ENCODE results near the gene FBLN5.

Gene FBLN5

GRCh38 chr14:91947475-91948184 lies at the start of gene FBLN5:
TSS of gene FBLN5 (minus strand) at chr14:91947694. CDS start at chr14:91947229, 465 bp downstream.
- DNase-seq (ENCODE audit: low read depth in 2 of 2): peak; percentile 10 to 23

GRCh38 chr14:91996948-91997371 lies 49.5 kb upstream of the FBLN5 start:
- DNase-seq (ENCODE audit: low read depth in 2 of 2): no peak

GRCh38 chr14:91987192-91987591 lies 39.7 kb upstream of the FBLN5 start:
- no peak for DNase-seq (ENCODE audit: low read depth in 2 of 2)

GRCh38 chr14:91985521-91986255 lies 38.2 kb upstream of the FBLN5 start:
- no peak for DNase-seq (ENCODE audit: low read depth in 2 of 2)

- DNase-seq (ENCODE audit: low read depth in 2 of 2): no peak
These were observed 37.5 kb upstream of the FBLN5 start for GRCh38 chr14:91985008-91985407.

GRCh38 chr14:91983588-91983987 lies 36.1 kb upstream of the FBLN5 start:
- no peak for DNase-seq (ENCODE audit: low read depth in 2 of 2)

- no peak for DNase-seq (ENCODE audit: low read depth in 2 of 2)
These were observed 32.7 kb upstream of the FBLN5 start for GRCh38 chr14:91980157-91980556.

- DNase-seq (ENCODE audit: low read depth in 2 of 2): no peak
These were observed 30.4 kb upstream of the FBLN5 start for GRCh38 chr14:91977884-91978283.

GRCh38 chr14:91975763-91976162 lies 28.3 kb upstream of the FBLN5 start:
- DNase-seq (ENCODE audit: low read depth in 2 of 2): no peak

- DNase-seq (ENCODE audit: low read depth in 2 of 2): no peak
These were observed 23.8 kb upstream of the FBLN5 start for GRCh38 chr14:91971188-91971778.

- no peak for DNase-seq (ENCODE audit: low read depth in 2 of 2)
These were observed 20.8 kb upstream of the FBLN5 start for GRCh38 chr14:91968280-91968679.

- DNase-seq (ENCODE audit: low read depth in 2 of 2): no peak
These were observed 17.2 kb upstream of the FBLN5 start for GRCh38 chr14:91964724-91965123.

- no peak for DNase-seq (ENCODE audit: low read depth in 2 of 2)
These were observed 16.5 kb upstream of the FBLN5 start for GRCh38 chr14:91964011-91964410.

GRCh38 chr14:91963465-91963864 lies 16.0 kb upstream of the FBLN5 start:
- DNase-seq (ENCODE audit: low read depth in 2 of 2): no peak

GRCh38 chr14:91961297-91962220 lies 14.1 kb upstream of the FBLN5 start:
- DNase-seq (ENCODE audit: low read depth in 2 of 2): no peak

GRCh38 chr14:91957876-91958313 lies 10.4 kb upstream of the FBLN5 start:
- DNase-seq (ENCODE audit: low read depth in 2 of 2): no peak

- DNase-seq (ENCODE audit: low read depth in 2 of 2): no peak
These were observed 9.1 kb upstream of the FBLN5 start for GRCh38 chr14:91956616-91957015.

- DNase-seq (ENCODE audit: low read depth in 2 of 2): no peak
These were observed 7.7 kb upstream of the FBLN5 start for GRCh38 chr14:91955168-91955567.

- no peak for DNase-seq (ENCODE audit: low read depth in 2 of 2)
These were observed 5.9 kb upstream of the FBLN5 start for GRCh38 chr14:91953170-91953985.

GRCh38 chr14:91946622-91947474 lies 646 bp downstream of the FBLN5 start:
- DNase-seq (ENCODE audit: low read depth in 2 of 2): no peak
